Activated T-cell treated with anti-CD3 and anti-CD28 coated beads, Interleukin-2, amount 50 U/mL, for 48 hours (primary cell): ENCODE results near the gene GPR52.
"Not testable (repeated sequence)": the region's sequence is repeated elsewhere in the genome, so short reads cannot be mapped to it uniquely, and the experiment has no call there.

Source experiments
- DNase-seq, 2 experiments: peaks; one replicate each; pipeline ENCODE4 v3.0.0-alpha.2; 2020

GPR52 gene

GRCh38 chr1:174447866-174448530, at the start of gene GPR52:
TSS of gene GPR52 (plus strand) at chr1:174447964. CDS start at chr1:174448112, 148 bp downstream.
- no peak for DNase-seq

GRCh38 chr1:174398246-174398645, 49.5 kb upstream of the GPR52 start:
- DNase-seq, result no peak

GRCh38 chr1:174399211-174399610, 48.6 kb upstream of the GPR52 start:
- DNase-seq, result no peak

GRCh38 chr1:174401075-174401474, 46.7 kb upstream of the GPR52 start:
- no peak for DNase-seq

- no peak for DNase-seq
Observed at GRCh38 chr1:174405219-174405618, 42.5 kb upstream of the GPR52 start.

GRCh38 chr1:174406421-174406820, 41.3 kb upstream of the GPR52 start:
- no peak for DNase-seq

GRCh38 chr1:174407665-174408064, 40.1 kb upstream of the GPR52 start:
- DNase-seq, result no peak

- DNase-seq, result no peak
Observed at GRCh38 chr1:174408146-174408545, 39.6 kb upstream of the GPR52 start.

- not testable (repeated sequence) for DNase-seq
Observed at GRCh38 chr1:174409801-174410200, 38.0 kb upstream of the GPR52 start.

- no peak for DNase-seq
Observed at GRCh38 chr1:174413632-174414031, 34.1 kb upstream of the GPR52 start.

GRCh38 chr1:174414203-174414602, 33.6 kb upstream of the GPR52 start:
- DNase-seq, result no peak

- DNase-seq, result no peak
Observed at GRCh38 chr1:174415506-174415905, 32.3 kb upstream of the GPR52 start.

- no peak for DNase-seq
Observed at GRCh38 chr1:174417921-174418320, 29.8 kb upstream of the GPR52 start.

GRCh38 chr1:174425121-174425520, 22.6 kb upstream of the GPR52 start:
- no peak for DNase-seq

- DNase-seq, result no peak
Observed at GRCh38 chr1:174426153-174426552, 21.6 kb upstream of the GPR52 start.

- no peak for DNase-seq
Observed at GRCh38 chr1:174428033-174428432, 19.7 kb upstream of the GPR52 start.

- DNase-seq, result no peak
Observed at GRCh38 chr1:174428739-174429138, 19.0 kb upstream of the GPR52 start.

GRCh38 chr1:174433451-174433850, 14.3 kb upstream of the GPR52 start:
- no peak for DNase-seq

- no peak for DNase-seq
Observed at GRCh38 chr1:174445351-174445750, 2.4 kb upstream of the GPR52 start.

- DNase-seq, result no peak
Observed at GRCh38 chr1:174445817-174446216, 1.9 kb upstream of the GPR52 start.

GRCh38 chr1:174448531-174448883, 743 bp downstream of the GPR52 start:
- DNase-seq, result no peak

GRCh38 chr1:174448974-174449373, 1.2 kb downstream of the GPR52 start:
- DNase-seq, result no peak

GRCh38 chr1:174451408-174451807, 3.6 kb downstream of the GPR52 start:
- no peak for DNase-seq

GRCh38 chr1:174465855-174466254, 18.1 kb downstream of the GPR52 start:
- DNase-seq, result no peak

GRCh38 chr1:174466607-174467006, 18.8 kb downstream of the GPR52 start:
- no peak for DNase-seq
